Glomerular visceral epithelial cell (primary cell): Measurements from ENCODE around the gene G6PC3.
"Not testable (repeated sequence)": the region's sequence is repeated elsewhere in the genome, so short reads cannot be mapped to it uniquely, and the experiment has no call there.

Experiments used
- DNase-seq: peaks from one replicate; pipeline ENCODE4 v3.0.0-alpha.2; 2016; ENCODE audit errors: extremely low spot score

G6PC3 gene

DNA sequence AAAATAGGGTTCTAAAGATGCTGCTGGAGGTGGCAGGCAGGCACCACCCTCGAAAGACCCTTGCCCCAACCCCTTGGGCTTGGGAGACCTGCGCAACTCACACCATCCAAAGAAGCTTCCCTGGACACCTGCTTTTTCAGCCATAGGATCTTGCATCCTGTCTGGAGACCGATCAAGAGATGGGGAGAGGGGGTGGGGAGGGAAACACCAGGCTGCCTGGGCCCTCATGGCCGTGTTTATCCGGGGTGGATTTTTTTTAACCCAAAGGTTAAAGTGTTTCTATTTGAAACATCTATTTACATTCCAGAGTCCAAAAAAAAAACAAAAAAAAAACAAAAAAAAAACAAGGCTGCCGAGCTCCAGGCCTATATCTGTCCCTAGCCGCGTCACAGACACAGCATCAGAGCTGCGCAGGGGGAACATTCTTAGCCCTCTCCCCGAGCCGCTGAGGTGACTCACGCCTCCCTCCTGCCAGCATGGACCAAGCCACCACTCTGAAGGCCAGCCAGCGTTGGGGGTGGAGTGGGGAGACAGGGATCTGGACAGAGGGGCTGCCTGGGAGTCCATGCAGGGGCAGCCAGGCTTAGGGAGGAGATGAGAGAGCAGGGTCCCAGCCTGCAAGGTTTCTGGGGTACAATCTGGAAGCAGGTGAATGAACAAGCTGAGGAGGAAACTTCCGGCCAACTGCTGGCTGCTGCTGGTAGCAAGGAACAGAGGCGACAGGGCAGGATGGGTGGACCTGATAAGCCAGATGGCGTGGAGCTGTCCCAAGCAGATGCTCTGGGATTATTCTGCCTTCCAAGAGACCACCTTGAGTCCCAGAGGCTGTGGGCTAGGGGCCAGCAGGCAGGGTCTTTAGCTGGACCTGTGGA, 38.1 kb downstream of the G6PC3 start:
- peak; percentile 86 for DNase-seq

DNA sequence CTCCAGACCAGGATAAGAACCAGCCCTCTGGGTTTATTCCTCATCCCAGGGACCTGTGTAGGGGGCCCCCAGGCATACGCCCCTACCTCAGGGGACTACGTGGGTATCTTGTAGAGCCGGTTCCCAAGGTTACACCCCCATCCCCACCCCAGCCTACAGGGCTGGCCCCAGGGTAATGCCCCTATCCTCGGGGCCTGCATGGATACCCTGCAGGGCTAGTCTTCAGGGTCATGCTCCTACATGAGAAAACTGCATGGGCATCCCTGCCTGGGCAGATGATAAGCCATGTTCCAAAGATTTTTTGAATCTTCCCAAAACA, 38.7 kb downstream of the G6PC3 start:
- DNase-seq: no peak

DNA sequence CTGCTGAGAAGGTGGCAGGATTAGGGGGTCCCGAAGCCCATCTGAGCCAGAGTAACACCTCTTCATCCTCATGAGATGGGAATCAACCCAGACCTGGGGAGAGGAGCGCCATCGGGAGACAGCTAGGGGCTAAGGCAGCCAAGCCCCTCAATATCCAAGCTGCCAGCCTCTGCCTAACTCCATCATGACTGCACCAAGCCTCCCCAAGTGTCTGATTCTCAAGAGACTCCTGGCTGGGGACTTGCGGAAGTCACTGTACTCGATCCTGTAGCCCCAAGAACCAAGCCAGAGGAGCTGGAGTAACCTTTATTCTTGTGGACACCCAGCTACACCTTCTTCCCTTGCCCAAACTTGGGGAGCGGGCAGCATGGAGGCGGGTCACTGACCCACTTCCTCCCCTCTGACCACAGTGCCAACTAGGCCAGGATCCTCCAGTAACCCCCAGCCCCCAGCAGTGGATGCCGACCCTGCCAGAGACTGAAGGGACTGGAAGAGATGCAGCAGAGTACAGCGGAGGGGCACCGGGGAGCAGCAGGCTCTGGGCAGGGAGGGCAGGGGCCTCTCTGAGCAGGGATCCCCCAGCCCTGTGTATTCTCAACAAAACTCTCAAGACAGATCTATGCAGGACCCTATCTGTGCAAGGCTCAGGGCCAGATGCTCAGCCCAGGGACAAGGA, 39.6 kb downstream of the G6PC3 start:
- no peak for DNase-seq

DNA sequence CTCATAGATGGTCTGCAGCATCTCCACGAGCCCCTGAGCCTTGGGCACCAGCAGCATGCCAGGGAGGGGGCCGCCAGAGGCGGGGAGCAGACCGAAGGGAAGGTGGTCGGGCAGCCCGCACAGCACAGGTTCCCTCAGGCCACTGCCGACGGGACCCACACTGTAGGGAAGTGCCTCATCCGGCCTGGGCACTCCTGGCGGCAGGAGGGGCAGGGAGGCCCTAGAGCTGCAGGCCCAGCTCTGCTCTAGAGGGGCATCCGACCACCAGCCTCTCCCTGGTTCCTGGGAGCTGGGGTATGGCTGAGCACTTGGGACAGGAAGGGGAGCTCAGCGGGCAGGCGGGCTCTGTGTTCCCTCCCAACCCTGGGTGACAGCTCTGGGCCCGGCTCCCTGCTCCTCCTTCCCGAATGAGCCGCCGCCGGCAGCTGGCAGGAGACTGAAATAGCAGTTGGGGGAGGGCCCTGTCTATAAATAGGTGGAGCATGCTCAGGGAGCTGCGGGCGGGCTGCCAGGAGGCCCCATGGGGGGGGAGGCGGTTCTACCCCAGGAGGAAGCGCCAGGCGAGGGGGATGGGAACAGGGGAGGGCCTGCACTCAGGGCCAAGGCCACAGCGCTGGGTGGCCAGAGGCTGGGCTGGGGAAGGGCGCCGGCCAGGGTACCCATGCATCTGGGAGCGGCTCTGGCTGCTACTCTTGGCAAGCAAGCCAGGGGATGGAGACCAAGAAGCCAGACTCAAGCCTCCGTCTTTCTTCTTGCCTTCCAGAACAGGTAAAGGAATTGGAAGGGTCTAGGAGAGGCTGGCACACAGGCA, 40.5 kb downstream of the G6PC3 start:
- peak; percentile 92 for DNase-seq

DNA sequence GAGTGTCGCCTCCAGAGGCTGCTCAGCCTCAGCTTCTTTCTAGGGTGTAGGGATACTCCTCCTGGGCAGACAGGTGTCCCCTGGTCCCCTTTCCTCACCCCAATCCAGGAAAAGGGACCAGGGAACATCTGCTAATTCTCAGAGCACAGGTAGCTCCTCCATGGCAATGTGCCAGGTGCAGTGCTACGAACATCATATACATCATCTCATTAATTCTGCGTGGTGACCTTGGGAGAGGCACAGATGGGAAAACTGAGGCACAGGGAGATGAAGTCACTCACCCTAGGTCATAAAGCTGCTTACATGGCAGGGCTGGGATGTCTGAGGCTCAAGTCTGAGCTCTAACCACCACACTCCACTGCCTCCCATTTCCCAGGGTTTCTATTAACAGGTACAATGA, 41.2 kb downstream of the G6PC3 start:
- no peak for DNase-seq

DNA sequence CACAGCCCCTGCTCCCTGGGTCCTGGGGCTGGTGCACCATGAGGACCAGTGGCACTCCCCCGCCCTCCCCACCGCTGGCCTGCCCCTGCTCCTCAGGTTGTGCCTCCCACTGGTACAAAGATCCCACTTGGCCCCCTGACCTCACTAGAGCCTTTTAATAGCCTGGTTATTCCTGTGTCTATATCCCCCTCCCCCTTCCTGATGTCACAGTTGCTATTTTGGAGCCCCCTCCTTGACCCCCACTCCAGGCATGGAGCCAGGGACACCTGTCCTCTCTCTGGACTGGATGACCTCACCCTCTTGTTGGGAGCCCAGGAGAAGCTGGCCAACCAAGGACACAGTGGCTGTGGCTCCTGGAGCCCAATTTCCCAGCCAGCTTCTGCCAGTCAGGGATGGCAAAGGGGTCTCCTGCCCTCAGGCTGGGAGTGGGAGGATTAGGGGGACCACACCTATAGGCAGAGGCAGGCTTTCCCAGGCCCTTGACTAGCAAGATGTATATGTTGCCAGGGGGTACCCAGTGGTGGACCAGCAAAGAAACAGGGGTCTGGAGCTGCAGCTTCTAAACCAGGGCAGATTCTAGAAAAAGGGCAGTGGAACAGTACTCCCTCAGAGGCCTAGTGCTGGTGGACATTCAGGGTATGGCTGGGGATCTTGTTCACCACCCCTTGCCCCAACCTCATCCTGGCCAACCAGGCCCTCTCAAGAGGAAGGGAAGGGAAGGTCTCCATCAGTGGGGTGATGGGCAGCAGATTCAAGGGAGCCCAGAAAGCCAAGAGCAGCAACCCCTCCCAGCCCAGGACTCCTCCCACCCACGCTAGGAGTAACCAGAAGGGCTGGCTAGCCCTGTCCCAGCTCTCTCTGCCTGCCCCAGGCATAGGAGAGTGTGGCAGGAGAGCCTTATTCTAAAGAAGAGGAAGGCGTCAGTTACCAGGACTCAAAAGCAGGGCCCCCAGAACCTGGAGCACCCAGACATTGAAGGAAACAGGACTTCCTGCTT, 42.0 kb downstream of the G6PC3 start:
- no peak for DNase-seq

DNA sequence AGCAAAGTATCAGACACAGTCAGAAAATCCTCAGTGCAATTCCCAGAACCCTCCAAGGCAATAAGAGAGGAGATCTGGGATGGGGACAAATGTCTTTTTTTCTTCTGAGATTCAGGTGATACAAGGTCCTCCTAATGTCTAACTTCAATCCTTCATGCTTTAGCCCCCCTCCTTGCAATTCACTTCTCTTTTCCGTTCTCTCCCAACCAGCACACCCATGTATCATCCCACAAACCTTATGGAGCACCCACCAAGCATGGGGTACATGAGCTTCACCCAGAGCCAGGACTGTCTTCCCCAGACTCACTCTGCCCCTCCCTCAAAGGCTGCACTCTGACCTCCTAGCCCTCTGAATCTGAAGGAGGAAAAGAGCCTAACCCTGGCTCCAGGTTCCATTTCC, 42.8 kb downstream of the G6PC3 start:
- no peak for DNase-seq

DNA sequence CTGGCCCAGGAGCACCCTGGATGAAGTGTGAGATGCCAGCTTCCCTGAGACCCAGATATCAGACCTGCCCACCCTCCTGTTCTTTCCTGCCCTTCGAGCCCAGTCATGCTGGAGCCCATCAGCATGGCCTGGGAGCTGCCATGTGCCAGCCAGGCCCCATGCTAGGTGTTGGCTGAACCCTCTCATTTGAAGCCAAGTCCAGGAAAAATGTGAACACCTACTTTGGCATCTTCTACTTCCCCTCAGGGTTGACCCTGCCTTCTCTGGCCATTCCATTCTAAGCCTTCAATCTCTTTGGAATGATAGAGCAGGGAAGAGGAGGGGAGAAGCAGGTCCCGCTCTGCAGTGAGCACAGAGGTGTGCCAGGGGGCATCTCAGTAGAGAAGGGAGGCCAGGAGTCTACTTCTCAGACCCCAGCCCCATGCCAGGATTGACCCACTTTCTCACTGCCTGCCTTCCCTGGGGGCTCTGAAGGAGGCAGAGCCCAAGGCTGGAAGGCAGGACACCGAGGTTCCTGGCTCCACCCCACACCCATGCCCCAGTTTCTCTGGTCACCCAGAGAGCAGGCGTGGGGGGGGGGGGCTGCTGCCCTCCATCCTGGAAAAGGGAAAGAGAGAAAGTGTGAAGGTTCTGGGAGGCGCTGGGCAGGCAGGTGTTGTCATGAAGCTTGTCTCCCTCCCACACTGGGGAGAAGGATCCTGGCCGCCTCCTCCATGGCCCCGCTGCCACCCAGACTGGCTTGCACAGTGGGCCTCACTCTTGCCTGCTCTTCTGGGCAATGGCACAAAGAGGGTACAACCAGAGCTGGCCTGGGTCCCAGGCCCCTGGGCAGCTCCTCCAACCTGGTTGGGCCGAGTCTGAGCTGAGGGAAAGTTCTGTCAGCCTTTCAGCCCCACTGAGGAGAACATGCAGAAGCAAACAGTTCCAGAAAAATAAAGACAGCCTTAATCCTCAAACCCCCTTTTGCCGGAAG, 43.6 kb downstream of the G6PC3 start:
- no peak for DNase-seq

DNA sequence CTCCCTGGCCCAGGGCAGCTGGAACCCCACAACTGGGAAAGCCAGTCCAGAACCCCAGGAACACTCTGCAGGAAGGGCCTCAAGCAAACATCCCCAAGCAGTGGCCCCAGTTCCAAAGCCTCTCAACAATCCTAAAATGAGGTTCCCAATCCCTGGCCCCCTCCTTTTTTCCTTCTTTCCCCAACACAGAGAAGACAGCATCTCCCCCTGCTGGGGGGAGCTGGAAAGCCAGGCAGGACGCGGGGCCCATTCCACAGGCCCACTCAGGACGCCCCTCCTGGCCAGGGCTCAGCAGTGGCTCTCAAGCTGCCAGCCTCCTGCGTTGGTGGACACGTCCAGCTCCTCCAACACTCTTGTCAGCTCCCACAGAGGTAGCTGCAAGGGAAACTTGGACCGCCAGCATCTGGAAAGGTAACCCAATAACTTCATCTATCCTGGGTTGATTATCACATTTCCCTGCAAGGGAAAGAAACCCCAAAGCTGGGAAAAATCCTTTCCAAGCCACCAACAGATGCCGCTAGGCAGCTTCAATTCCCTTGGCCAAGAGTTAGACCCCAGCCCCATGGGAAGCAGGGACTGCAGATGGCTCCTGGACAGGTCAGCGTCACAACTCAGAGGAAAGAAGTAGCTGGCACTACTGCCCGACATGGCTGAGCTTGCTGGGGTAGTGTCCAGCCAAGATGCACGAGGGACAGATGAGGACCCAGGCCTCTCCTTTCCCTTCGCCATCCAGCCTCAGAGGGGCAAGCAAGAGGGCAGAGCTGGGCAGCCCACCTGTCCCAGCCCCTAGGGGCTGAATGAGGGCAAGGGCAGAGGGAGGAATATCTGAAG, 45.3 kb downstream of the G6PC3 start:
- DNase-seq: peak; percentile 49

DNA sequence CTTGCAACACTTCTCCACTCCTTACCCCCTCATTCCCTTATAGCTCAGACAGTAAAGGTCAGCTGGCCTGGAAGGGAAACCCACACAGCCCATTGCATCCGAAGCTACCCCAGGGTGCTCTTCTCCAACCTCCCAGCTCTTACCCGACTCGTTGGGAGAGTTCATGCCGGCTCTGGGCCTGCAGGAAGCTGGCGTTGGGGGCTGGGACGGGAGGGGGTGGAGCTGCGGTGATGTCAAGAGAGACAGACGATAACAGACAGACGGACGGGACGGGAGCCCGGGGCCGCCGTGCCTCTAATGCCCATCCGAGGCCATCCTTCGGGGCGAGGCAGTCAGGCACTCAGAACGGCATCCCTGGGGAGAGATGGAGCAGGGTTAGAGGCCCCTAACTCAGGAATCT, 46.8 kb downstream of the G6PC3 start:
- DNase-seq: no peak

DNA sequence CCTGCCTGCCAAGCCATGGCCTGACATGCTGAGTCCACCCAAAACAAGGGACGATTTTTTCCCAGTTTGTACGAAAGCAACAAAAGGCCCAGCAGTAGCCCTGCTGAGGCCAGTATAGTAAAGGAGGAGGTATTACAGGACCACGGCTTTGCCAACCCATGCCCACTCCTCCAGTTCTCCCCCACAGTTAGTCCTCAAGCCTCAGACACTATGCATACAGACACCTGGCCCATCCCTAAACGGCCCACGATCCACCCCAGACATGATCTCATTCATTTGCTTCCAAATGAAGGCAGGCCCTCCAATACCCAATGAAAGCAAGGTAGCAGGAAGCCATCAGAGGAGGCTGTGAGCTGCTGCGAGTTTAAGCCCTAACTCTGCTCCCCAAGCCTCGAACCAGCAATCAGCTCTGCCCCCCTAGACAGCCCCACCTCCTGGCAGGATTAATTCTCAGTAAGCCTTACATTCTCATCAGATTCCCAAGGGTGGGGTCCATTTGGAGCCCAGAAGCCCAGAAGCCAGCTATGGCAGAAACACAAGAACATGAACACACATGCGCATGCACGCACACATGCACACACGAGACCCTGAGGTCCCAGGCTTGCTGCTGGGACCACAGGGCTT, 48.0 kb downstream of the G6PC3 start:
- DNase-seq: no peak

DNA sequence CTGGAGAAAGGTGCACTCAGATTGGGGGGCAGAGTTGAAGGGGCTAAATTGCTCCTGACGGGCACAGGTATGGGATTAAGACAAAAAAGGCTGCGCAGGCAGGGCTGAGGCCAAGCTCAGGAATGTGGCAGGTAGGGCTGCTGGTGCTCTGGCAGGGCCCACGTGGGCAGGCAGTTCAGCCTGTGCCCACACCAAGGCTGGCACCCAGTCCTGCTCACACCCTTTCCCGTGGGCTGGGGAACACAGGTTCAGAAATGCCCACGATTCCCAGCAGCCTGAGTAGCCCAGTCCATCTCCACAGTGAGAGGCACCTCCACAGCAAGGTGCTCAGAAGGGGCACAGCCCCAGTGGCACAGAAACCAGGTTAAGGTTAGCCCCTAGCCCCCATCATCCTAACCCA, 48.5 kb downstream of the G6PC3 start:
- no peak for DNase-seq

DNA sequence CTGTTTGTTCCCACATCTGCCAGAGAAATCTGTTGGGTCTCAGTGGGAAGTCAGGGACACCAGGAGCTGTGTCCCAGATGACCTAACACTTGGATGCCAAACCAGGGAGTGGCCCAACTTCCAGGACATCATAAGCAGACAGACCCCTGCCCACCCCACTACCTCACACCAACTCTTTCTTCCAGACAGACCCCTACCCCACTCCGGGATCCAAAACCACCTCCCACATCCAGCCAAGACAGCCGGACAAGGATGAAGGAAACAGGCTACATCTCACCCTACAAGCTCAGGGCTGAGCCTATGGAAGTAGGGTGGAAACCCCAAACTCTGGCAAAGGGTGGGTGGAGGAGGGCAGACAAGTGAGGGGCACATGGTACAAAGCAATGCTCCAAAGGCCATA, 49.3 kb downstream of the G6PC3 start:
- no peak for DNase-seq

DNA sequence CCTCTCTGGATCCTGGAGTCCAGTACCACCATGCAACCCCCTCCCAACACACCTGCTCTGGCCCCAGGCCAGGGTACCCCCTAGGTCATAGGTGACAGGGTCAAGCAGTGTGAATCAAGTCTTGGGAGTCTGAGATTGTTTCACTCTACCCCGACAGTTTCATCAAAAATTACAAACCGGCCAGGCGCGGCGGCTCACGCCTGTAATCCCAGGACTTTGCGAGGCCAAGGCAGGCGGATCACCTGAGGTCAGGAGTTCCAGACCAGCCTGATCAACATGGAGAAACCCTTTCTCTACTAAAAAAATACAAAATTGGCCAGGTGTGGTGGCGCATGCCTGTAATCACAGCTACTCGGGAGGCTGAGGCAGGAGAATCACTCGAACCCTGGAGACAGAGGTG, 49.7 kb downstream of the G6PC3 start:
- DNase-seq: not testable (repeated sequence)

DNA sequence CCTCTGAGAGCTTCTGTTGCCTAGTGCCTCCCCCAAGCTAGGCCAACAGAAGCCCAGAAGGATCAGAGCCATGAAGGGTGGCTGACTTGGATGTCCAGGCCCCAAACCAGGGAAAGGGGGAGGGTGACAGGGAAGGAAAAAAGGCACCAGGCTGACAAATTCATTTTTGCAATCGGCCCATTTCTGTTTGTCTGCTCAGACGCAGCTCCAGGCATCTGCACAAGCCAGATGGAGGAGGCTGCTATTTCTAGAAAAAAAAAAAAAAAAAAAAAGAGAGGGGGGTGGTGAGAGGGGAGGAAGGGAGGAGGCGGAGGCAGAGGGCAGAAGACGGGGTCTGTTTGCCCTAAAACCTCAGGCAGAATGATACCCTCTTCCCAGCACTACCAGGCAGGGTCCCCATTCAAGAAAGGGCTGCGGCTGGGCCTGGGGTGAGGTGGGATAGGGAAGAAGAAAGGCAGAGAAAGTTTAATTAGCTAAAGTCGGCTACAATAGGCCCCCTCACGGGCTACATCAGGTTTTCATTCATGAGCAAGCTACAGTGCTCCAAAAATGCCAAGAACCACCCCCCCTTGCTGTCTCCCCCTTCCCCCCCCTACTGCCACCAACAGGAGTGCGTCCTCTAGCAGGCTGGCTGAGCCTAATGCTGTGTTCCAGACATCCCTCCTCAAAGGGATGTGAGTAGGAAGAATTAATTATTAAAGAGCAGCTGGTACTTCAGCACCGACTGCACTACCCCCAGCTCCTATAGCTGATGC, 50.5 kb downstream of the G6PC3 start:
- DNase-seq: no peak

DNA sequence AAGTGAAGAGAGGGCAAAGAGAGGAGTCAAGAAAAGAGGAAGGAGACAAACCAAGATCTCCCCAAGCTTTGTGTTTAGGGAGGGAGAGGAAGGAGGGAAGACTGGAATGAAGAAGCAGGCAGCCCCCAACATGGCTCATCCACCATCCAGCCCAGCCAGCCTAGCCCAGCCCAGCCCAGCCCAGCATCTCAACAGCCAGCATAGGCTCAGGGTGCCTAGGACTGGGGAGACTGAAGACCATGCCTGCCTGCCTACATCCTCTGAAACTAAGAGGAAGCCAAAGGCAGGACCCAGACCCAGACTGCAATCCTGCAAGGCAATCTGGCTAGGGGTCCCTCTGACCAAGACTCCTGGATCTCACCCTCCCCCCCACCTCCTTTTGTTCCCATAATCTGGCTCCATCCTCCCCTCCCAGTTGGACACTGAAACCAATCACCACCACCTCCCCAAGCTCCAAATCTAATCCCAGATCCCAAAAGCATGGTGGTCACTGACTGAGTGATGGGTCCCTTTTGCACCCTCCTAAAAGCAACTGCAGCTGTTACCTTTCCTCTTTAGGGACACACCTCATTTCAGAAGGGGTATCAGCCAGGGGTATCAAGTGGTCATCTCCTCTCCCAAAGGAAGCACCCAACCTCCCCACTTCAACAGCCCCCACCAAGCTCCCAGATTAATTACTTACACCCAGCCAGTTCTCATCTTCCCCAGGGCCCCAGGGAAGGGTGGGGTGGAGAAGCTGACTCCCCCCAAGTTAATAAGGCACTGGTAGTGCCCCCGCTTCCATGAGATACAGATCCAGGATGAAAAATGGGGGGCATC, 51.7 kb downstream of the G6PC3 start:
- no peak for DNase-seq

DNA sequence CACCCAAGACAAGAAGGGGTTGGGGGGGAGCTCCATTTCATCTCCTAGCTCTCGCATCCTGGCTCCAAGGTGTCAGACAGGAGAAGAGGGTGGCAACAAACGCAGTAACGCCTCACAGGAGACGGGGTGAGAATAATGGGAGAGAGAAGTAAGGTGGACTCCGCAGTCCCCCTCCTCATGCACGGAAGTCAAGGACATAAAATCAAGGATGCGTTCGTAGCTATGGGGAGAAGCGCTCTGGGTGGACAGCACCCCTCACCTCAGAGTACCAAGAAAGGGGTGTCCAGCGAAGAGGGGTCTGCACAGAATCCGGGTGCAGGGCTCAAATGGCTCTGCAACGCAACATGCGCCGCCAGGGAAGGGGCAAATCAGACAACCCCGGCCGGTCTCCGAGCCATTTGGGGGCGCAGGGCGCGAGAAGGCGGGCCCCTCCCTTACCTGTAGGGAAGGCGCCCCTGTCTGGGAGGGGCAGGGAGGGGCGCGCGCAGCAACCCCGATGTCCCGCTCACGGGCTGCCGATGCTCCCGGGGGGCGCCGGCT, 52.4 kb downstream of the G6PC3 start:
- DNase-seq: no peak
